Kidney (tissue), 14 donors: Measurements from ENCODE around the gene MAG. TPM values are rescaled to one million over a fixed set of nuclear protein-coding genes. Genes with fewer than 3 reads are reported as not detected.

Experiments
- DNase-seq, 5 donors: peaks; one replicate each; pipeline ENCODE4 v3.0.0-alpha.2; 2013 to 2020
- FAIRE-seq: peaks from 2 replicates; lab custom pipeline; 2012; peaks lifted over from hg19 to GRCh38; lab: Jason Lieb, UNC
- H3K27ac ChIP-seq, 2 donors: one replicate each; pipeline ENCODE4 v1.7.0; 2013; ENCODE audit warnings: low read depth in 2 of 2, low read length in 2 of 2, inconsistent platforms in 1 of 2
- H3K27me3 ChIP-seq: one replicate; pipeline ENCODE4 v1.7.1; 2013; ENCODE audit warnings: low read length, inconsistent platforms; ENCODE audit not compliant: control insufficient read depth, insufficient read depth
- H3K36me3 ChIP-seq, 3 donors: one replicate each; pipeline versions ENCODE4 v1.7.0 to v1.7.1; 2013; ENCODE audit warnings: low read length in 3 of 3, control low read depth in 1 of 3, inconsistent platforms in 1 of 3; ENCODE audit not compliant: insufficient read depth in 3 of 3, control insufficient read depth in 2 of 3
- H3K4me1 ChIP-seq, 3 donors: one replicate each; pipeline versions ENCODE4 v1.7.0 to v1.7.1; 2013; ENCODE audit warnings: low read length in 3 of 3, inconsistent platforms in 1 of 3, low read depth in 1 of 3; ENCODE audit not compliant: control insufficient read depth in 2 of 3, insufficient read depth in 2 of 3
- H3K4me3 ChIP-seq, 3 donors: one replicate each; pipeline versions ENCODE4 v1.7.0 to v1.8.1; 2013; ENCODE audit warnings: low read length in 3 of 3, control low read depth in 1 of 3, inconsistent platforms in 1 of 3
- H3K9ac ChIP-seq, 3 donors: one replicate each; pipeline versions ENCODE4 v1.7.0 to v1.7.1; 2013; ENCODE audit warnings: low read length in 3 of 3, control low read depth in 1 of 3, inconsistent platforms in 1 of 3
- H3K9me3 ChIP-seq, 3 donors: one replicate each; pipeline versions ENCODE4 v1.7.0 to v1.7.1; 2013; ENCODE audit warnings: low read length in 3 of 3, control low read depth in 1 of 3, inconsistent platforms in 1 of 3; ENCODE audit not compliant: control insufficient read depth in 2 of 3, insufficient read depth in 1 of 3
- intact Hi-C: fragments of 100-400 bp; cut with DNase I; formaldehyde crosslinking; loops from one replicate; pipeline ENCODE4 v1.11.1; 2022
- polyA plus RNA-seq: library from polyadenylated mRNA; stranded (reverse); fragments of 350-450 nt; fragmentation: Illumina TruSeq; extraction: RNeasy Lipid Tissue Mini Kit (QIAGEN cat#74804); gene quantifications from one replicate; pipeline ENCODE4 v1.2.3, GENCODE V29; 2014; ENCODE audit warnings: low read depth, low replicate concordance; ENCODE audit not compliant: insufficient read depth
- total RNA-seq: library from RNA; stranded (reverse); fragmentation: NEBNext Ultra II Directional; extraction: Animal tissue kit (Norgen Biotek cat#: 25700); gene quantifications from one replicate; pipeline ENCODE4 v1.2.1, GENCODE V29; 2021
- TF ChIP-seq, protein P1 (sequence below): IDR thresholded peaks from 3 replicates; pipeline ENCODE4 v1.5.1; 2012; ENCODE audit warnings: mild to moderate bottlenecking, moderate library complexity, borderline replicate concordance; ENCODE audit not compliant: insufficient read depth; ENCODE audit errors: extremely low read depth
- donor health status: control.
- donor health status: control.
- donor health status: control.
- donor health status: control.
- donor health status: control.
- donor health status: DM: yes; HTN: yes; CAD: no.
- donor health status: Normal renal cell carcinoma (clear cell type).

Gene MAG
- total and polyA plus RNA-seq, 2 donors from 2014 or later: 0.41 to 1.1 TPM

DNA sequence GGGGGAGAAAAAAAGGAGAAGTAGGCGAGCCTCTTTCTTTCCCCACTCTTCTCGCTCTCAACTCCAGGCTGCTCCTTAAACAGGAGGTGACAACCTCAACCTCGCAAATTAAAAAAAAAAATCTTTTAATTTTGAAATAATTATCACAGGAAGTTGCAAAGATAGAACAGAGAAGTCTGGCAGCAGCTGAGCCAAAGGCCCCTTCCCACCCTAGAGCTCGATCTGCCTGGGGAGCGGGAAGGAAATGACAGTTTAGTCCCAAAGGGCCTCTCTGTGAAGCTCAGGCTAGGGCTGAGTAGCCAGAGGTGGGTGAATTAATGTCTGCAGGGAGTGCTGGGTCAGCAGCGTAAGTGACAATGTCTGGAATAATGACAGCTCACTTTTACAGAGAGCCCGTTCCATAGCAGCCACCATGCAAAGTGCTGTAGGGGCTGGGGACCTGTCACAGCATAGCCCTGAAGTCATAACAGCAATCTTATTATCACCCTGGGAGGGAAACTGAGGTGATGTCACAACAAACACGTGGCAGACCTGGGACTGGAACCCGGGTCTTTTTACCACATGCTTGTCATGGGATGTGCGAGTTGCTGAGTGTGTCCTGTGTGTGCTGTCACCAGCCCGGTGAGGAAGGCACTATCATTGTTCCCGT lies 28.2 kb downstream of the MAG start:
- Histone ChIP-seq H3K9ac (no peak overlapping the region), H3K4me3 (no peak overlapping the region), H3K4me1 (peaks cover 0 to 6% (median 0%) of the 10 kb centered on the region in 3 donors), H3K27me3 (no peaks in the 10 kb centered on the region), H3K9me3 (peaks cover 0 to 5% (median 2%) of the 10 kb centered on the region in 3 donors), H3K36me3 (no peaks in the 10 kb centered on the region), H3K27ac (no peak overlapping the region)
- FAIRE-seq (no peak), DNase-seq (no peak)
- TF ChIP-seq, protein P1, sequence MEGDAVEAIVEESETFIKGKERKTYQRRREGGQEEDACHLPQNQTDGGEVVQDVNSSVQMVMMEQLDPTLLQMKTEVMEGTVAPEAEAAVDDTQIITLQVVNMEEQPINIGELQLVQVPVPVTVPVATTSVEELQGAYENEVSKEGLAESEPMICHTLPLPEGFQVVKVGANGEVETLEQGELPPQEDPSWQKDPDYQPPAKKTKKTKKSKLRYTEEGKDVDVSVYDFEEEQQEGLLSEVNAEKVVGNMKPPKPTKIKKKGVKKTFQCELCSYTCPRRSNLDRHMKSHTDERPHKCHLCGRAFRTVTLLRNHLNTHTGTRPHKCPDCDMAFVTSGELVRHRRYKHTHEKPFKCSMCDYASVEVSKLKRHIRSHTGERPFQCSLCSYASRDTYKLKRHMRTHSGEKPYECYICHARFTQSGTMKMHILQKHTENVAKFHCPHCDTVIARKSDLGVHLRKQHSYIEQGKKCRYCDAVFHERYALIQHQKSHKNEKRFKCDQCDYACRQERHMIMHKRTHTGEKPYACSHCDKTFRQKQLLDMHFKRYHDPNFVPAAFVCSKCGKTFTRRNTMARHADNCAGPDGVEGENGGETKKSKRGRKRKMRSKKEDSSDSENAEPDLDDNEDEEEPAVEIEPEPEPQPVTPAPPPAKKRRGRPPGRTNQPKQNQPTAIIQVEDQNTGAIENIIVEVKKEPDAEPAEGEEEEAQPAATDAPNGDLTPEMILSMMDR: no peak
- intact Hi-C loops: no loop called here

DNA sequence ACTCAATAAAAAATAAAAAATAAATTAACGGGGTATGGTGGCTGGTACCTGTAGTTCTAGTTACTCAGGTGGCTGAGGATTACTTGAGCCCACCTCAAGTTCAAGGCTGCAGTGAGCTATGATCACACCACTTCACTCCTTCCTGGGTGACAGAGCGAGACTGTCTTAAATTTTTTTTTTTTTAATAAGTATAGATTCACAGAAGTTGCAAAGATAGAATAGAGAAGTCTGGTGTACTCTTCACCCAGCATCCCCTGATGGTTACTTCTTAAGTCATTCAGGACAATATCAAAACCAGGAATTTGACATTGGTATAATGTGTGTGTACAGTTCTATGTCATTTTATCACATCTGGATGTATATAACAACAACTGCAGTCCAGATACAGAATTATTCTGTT lies 29.3 kb downstream of the MAG start:
- no peaks in the 10 kb centered on the region for H3K36me3 ChIP-seq
- TF ChIP-seq, protein P1: no peak
- FAIRE-seq: no peak

DNA sequence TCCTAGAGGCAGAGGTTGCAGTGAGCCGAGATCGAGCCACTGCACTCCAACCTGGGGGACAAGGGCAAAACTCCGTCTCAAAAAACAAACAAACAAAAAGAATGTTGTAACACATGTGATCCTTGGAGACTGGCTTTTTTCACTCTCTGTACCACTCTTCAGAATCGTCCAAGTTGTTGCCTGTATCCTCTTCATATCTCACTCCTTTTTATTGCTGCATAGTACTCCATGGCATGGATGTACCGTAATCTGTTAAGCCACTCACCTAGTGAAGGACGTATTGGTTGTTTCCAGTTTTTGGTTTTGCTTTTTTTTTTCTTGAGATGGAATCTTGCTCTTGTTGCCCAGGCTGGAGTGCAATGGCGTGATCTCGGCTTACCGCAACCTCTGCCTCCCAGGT lies 30.1 kb downstream of the MAG start:
- H3K27ac ChIP-seq: no peak overlapping the region
- intact Hi-C loops: no loop called here
- no peak for FAIRE-seq
- TF ChIP-seq, protein P1: no peak
- DNase-seq: no peak
- H3K27me3 ChIP-seq: no peaks in the 10 kb centered on the region
- H3K9ac ChIP-seq: no peak overlapping the region
- peaks cover 0 to 6% (median 0%) of the 10 kb centered on the region in 3 donors for H3K4me1 ChIP-seq
- no peaks in the 10 kb centered on the region for H3K36me3 ChIP-seq
- peaks cover 0 to 5% (median 2%) of the 10 kb centered on the region in 3 donors for H3K9me3 ChIP-seq
- no peak overlapping the region for H3K4me3 ChIP-seq

More for the DNA sequence above, 29.3 kb downstream of the MAG start:
- peaks cover 0 to 6% (median 0%) of the 10 kb centered on the region in 3 donors for H3K4me1 ChIP-seq
- H3K9ac ChIP-seq: no peak overlapping the region
- no peak overlapping the region for H3K27ac ChIP-seq
- intact Hi-C loops: no loop called here
- H3K27me3 ChIP-seq: no peaks in the 10 kb centered on the region
- peaks cover 0 to 5% (median 2%) of the 10 kb centered on the region in 3 donors for H3K9me3 ChIP-seq
- no peak overlapping the region for H3K4me3 ChIP-seq
- no peak for DNase-seq
